Progenitor cell of endocrine pancreas (in vitro differentiated cells): ENCODE results near the gene SLC15A2. TPM values are rescaled to one million over a fixed set of nuclear protein-coding genes. Genes with fewer than 3 reads are reported as not detected.

Experiments
- DNase-seq: peaks from one replicate; pipeline ENCODE4 v3.0.0; 2021; ENCODE audit warnings: low spot score; ENCODE audit not compliant: unreplicated experiment
- H3K27ac Mint-ChIP-seq: 2 replicates; pipeline ENCODE4 v1.8.0; 2021; ENCODE audit warnings: mild to moderate bottlenecking, moderate library complexity, mixed read lengths
- H3K27me3 Mint-ChIP-seq: 2 replicates; pipeline ENCODE4 v1.8.0; 2021; ENCODE audit warnings: mixed read lengths
- H3K36me3 Mint-ChIP-seq: 2 replicates; pipeline ENCODE4 v1.8.0; 2022; ENCODE audit warnings: mixed read lengths; ENCODE audit not compliant: insufficient read depth
- H3K4me1 Mint-ChIP-seq: 2 replicates; pipeline ENCODE4 v1.8.0; 2021; ENCODE audit warnings: low read depth, mixed read lengths
- H3K4me3 Mint-ChIP-seq: 2 replicates; pipeline ENCODE4 v1.8.0; 2021; ENCODE audit warnings: low read depth, mild to moderate bottlenecking, moderate library complexity, mixed read lengths
- H3K9me3 Mint-ChIP-seq: 2 replicates; pipeline ENCODE4 v1.8.0; 2021; ENCODE audit warnings: low read depth, mixed read lengths
- total RNA-seq: library from RNA; stranded (reverse); gene quantifications from 2 replicates; pipeline ENCODE4 v1.2.1, GENCODE V29; 2021
- TF ChIP-seq, protein P1 (sequence below): fragments of 200-600 bp; sonication (generic); IDR thresholded peaks from one replicate; pipeline ENCODE4 v1.5.0; 2021; ENCODE audit warnings: antibody characterized with exemption, mild to moderate bottlenecking; ENCODE audit not compliant: unreplicated experiment

The SLC15A2 gene
- total RNA-seq, 1 donor from 2014 or later, result 4.2 TPM

DNA sequence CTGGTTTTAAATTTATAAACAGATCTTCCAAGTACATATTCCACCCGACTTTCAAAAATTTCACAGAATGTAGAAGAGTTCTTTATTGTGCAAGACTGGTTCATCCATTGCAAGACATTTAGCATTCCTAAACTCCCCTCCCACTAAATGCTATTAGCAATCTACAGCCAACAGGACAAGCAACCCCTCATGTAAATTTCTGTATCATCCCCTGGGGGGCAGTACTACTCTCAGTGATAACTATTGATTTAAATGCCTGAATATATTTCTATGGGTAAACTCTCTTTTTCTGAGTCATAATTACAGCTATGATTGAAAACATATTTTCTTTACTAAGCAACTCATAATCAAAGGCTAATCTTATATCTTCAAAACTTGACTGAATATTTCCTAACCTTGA is 10.7 kb upstream of the SLC15A2 start:
- H3K27me3 Mint-ChIP-seq, result no peaks in the 10 kb centered on the region
- DNase-seq, result no peak
- no peak overlapping the region for H3K27ac Mint-ChIP-seq
- TF ChIP-seq, protein P1, sequence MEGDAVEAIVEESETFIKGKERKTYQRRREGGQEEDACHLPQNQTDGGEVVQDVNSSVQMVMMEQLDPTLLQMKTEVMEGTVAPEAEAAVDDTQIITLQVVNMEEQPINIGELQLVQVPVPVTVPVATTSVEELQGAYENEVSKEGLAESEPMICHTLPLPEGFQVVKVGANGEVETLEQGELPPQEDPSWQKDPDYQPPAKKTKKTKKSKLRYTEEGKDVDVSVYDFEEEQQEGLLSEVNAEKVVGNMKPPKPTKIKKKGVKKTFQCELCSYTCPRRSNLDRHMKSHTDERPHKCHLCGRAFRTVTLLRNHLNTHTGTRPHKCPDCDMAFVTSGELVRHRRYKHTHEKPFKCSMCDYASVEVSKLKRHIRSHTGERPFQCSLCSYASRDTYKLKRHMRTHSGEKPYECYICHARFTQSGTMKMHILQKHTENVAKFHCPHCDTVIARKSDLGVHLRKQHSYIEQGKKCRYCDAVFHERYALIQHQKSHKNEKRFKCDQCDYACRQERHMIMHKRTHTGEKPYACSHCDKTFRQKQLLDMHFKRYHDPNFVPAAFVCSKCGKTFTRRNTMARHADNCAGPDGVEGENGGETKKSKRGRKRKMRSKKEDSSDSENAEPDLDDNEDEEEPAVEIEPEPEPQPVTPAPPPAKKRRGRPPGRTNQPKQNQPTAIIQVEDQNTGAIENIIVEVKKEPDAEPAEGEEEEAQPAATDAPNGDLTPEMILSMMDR, result peak; percentile 34
- H3K9me3 Mint-ChIP-seq, result no peaks in the 10 kb centered on the region
- H3K4me1 Mint-ChIP-seq, result peaks cover 4% of the 10 kb centered on the region
- H3K36me3 Mint-ChIP-seq, result peaks cover 2% of the 10 kb centered on the region
- no peak overlapping the region for H3K4me3 Mint-ChIP-seq

DNA sequence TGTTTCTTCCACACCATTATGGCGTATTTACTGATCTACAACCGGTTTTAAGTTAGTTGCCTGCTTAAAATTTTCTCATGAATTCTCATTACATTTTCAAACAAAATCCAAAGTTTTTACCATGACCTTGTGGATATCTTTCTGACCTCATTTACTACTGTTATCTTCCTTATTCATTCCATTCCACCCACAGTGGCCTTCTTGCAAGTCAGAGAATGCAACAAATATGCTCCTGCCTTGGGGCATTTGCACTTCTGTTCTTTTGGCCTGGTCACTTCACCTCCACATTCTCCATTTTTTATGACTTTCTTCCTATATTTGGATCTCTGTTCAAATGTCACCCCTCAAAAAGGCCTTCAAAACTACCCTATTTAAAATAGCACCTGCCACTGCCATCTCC is 8.8 kb upstream of the SLC15A2 start:
- no peak overlapping the region for H3K4me3 Mint-ChIP-seq
- no peak overlapping the region for H3K27ac Mint-ChIP-seq
- no peaks in the 10 kb centered on the region for H3K27me3 Mint-ChIP-seq
- H3K36me3 Mint-ChIP-seq, result peaks cover 2% of the 10 kb centered on the region
- TF ChIP-seq, protein P1, result no peak
- no peak for DNase-seq
- H3K9me3 Mint-ChIP-seq, result no peaks in the 10 kb centered on the region
- H3K4me1 Mint-ChIP-seq, result peaks cover 4% of the 10 kb centered on the region

DNA sequence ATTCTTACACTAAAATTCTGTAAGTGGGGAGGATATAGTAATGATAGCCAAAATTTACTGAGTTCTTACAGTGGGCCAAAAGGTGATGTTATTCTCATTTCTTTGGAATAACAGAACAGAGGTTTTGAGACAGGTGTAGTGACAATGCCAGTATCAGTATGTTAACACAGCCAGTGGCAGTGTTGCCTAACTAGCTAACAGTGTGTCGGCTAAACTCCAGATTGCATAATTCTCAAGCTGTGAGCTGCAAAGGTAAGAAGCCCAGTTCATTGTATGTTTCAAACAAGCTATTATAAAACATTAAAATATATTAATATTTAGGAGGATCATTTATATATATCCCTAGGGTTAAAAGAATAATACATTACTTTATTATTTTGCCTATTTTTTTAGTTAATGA is 920 bp downstream of the SLC15A2 start:
- Mint-ChIP-seq H3K4me3 (no peak overlapping the region), H3K27me3 (no peaks in the 10 kb centered on the region), H3K4me1 (peaks cover 14% of the 10 kb centered on the region), H3K36me3 (peaks cover 2% of the 10 kb centered on the region), H3K27ac (no peak overlapping the region), H3K9me3 (peaks cover 3% of the 10 kb centered on the region)
- TF ChIP-seq, protein P1, result no peak
- no peak for DNase-seq

DNA sequence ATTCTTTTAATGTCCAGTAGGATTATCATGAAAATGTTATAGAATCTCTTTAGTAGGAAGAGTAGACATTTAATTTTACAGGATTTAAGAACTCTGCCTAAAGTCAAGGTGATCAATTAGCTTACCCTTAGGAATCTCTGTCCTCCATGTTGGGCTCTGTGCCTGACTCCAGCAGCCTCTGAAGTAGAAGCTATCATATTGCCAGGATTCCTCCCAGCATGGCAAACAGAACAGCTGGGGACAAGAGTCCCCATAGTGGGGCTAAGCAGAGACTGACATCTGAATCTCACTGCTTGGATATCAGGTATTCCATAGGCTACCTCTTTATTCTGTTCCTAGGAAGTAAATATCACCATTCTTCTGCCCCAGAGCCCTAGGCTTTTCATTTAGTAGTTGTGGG is 1.5 kb downstream of the SLC15A2 start:
- peaks cover 14% of the 10 kb centered on the region for H3K4me1 Mint-ChIP-seq
- no peak overlapping the region for H3K27ac Mint-ChIP-seq
- TF ChIP-seq, protein P1, result no peak
- H3K27me3 Mint-ChIP-seq, result no peaks in the 10 kb centered on the region
- DNase-seq, result no peak
- peaks cover 2% of the 10 kb centered on the region for H3K36me3 Mint-ChIP-seq
- no peak overlapping the region for H3K4me3 Mint-ChIP-seq
- H3K9me3 Mint-ChIP-seq, result peaks cover 3% of the 10 kb centered on the region

DNA sequence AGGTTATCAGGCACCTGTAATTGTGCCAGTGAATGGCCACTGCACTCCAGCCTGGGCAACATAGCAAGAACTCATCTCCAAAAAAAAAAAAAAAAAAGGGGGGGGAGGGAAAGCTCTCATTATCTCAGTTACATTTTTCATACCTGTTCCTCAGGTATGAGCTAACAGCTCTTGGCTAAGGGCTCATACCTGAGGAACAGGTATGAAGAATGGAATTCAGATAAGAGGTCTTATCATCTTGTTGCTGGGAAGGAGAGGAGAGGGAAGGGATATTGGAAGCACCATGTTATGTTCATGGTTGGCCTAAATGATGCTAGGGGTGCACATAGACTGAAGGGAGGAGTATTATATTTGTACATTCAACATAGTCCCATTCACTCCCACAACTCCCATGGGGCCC is 2.6 kb downstream of the SLC15A2 start:
- TF ChIP-seq, protein P1, result no peak
- H3K27me3 Mint-ChIP-seq, result no peaks in the 10 kb centered on the region
- H3K9me3 Mint-ChIP-seq, result peaks cover 3% of the 10 kb centered on the region
- no peak overlapping the region for H3K4me3 Mint-ChIP-seq
- no peak overlapping the region for H3K27ac Mint-ChIP-seq
- DNase-seq, result no peak
- peaks cover 2% of the 10 kb centered on the region for H3K36me3 Mint-ChIP-seq
- peaks cover 14% of the 10 kb centered on the region for H3K4me1 Mint-ChIP-seq
